Gastroesophageal sphincter (tissue), 4 donors: ENCODE data around the gene GFRA4. TPM values are rescaled to one million over a fixed set of nuclear protein-coding genes. Genes with fewer than 3 reads are reported as not detected.

Experiments
- ATAC-seq: fragments of 150-250 bp; one replicate; pipeline ENCODE4 v1.9.1; 2016; ENCODE audit warnings: mild to moderate bottlenecking, moderate library complexity
- H3K27ac ChIP-seq, 4 donors: fragments of 200-600 bp; sonication (generic) in 3 of 4; 1 replicate in 3 of 4; 2 replicates in 1 of 4; pipeline ENCODE4 v1.5.1; 2016 to 2019
- H3K27me3 ChIP-seq: fragments of 200-600 bp; sonication (generic); one replicate; pipeline ENCODE4 v1.5.1; 2019
- H3K36me3 ChIP-seq, 2 donors: fragments of 200-600 bp; sonication (generic); one replicate each; pipeline ENCODE4 v1.5.1; 2019; ENCODE audit warnings: control low read depth in 1 of 2
- H3K4me1 ChIP-seq, 3 donors: fragments of 200-600 bp; sonication (generic); 1 replicate in 2 of 3; 2 replicates in 1 of 3; pipeline ENCODE4 v1.5.1; 2016 to 2019; ENCODE audit warnings: control low read depth in 2 of 3
- H3K4me3 ChIP-seq, 2 donors: fragments of 200-600 bp; sonication (generic); one replicate each; pipeline ENCODE4 v1.5.1; 2019; ENCODE audit warnings: mild to moderate bottlenecking in 1 of 2, moderate library complexity in 1 of 2
- H3K9me3 ChIP-seq, 3 donors: fragments of 200-600 bp; sonication (generic); one replicate each; pipeline ENCODE4 v1.5.1; 2017 to 2019; ENCODE audit warnings: control low read depth in 2 of 3
- CTCF ChIP-seq, 4 experiments: fragments of 200-600 bp in 2 of 4; fragments of 450-650 bp in 2 of 4; sonication (generic) in 1 of 4; IDR thresholded peaks; one replicate each; pipeline ENCODE4 v1.5.1; 2017 to 2019; ENCODE audit warnings: antibody characterized with exemption in 4 of 4, mild to moderate bottlenecking in 2 of 4, moderate library complexity in 2 of 4
- EP300 ChIP-seq: sonication (generic); formaldehyde crosslinking; IDR thresholded peaks from one replicate; pipeline ENCODE4 v1.6.1; 2017; ENCODE audit warnings: antibody characterized with exemption, mild to moderate bottlenecking
- POLR2A ChIP-seq, 2 donors: fragments of 450-650 bp; IDR thresholded peaks; one replicate each; pipeline ENCODE4 v1.6.1; 2017; ENCODE audit warnings: antibody characterized with exemption in 2 of 2, mild to moderate bottlenecking in 2 of 2, moderate library complexity in 1 of 2
- POLR2AphosphoS5 ChIP-seq: sonication (generic); formaldehyde crosslinking; IDR thresholded peaks from one replicate; pipeline ENCODE4 v1.6.1; 2017; ENCODE audit warnings: antibody characterized with exemption
- WGBS, 2 donors: methylation state at CpG; one replicate each; pipeline ENCODE4 v1.1.5; 2018; ENCODE audit warnings: low coverage in 1 of 2; 5-methylcytosine and 5-hydroxymethylcytosine counted together
- total RNA-seq, 4 donors: library from RNA; depleted of rRNA; stranded (reverse); fragments of >200 nt; gene quantifications; one replicate each; pipeline ENCODE4 v1.1.0, GENCODE V29; 2016

The GFRA4 gene
- total RNA-seq, 4 donors from 2014 or later: not detected

GRCh38 chr20:3696200-3696599, 33.0 kb upstream of the GFRA4 start:
- Histone ChIP-seq H3K4me3 (no peak overlapping the region), H3K27me3 (no peaks in the 10 kb centered on the region), H3K4me1 (no peaks in the 10 kb centered on the region), H3K36me3 (no peaks in the 10 kb centered on the region), H3K27ac (no peak overlapping the region), H3K9me3 (peaks cover 0 to 6% (median 0%) of the 10 kb centered on the region in 3 donors)
- ATAC-seq: no peak
- TF ChIP-seq POLR2A (IDR thresholded peaks at IDR 0.05) (no peak), CTCF (IDR thresholded peaks at IDR 0.05) (peak in 1 of 4 experiments; percentile 17)
- WGBS, 2 donors: 100% methylated on average over 1 of the region's 1 CpG; no CpG with 5 or more reads in 1 of the 2 donors

DNA sequence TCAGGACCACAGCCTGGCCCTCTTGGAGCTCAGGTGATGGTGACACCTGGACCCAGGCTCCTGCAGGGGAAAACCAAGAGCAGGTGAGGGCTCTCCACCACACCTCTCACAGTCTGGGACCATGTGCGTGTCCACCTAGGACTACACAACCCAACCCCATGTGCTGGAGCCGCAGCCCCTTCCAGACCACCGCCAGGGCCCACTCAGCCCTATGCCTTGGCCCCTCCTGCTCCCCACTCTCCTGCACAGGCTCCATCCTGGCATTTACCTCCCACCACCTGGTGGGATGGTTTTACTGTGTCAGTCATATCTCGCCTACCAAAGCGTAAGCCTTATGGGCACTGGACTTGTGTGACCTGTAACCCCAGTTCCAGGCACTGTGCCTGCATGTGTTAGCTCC, 31.7 kb upstream of the GFRA4 start:
- 90 to 100% methylated on average over 2 to 3 of the region's 5 CpGs for WGBS, 2 donors
- no peak for ATAC-seq
- no peaks in the 10 kb centered on the region for H3K36me3 ChIP-seq
- H3K9me3 ChIP-seq: peaks cover 0 to 6% (median 0%) of the 10 kb centered on the region in 3 donors
- no peak for TF ChIP-seq POLR2A (IDR thresholded peaks at IDR 0.05)
- no peak for TF ChIP-seq POLR2AphosphoS5
- TF ChIP-seq EP300: no peak
- no peak for TF ChIP-seq CTCF (IDR thresholded peaks at IDR 0.05)
- H3K27me3 ChIP-seq: no peaks in the 10 kb centered on the region
- no peak overlapping the region for H3K27ac ChIP-seq
- no peak overlapping the region for H3K4me3 ChIP-seq
- H3K4me1 ChIP-seq: no peaks in the 10 kb centered on the region

DNA sequence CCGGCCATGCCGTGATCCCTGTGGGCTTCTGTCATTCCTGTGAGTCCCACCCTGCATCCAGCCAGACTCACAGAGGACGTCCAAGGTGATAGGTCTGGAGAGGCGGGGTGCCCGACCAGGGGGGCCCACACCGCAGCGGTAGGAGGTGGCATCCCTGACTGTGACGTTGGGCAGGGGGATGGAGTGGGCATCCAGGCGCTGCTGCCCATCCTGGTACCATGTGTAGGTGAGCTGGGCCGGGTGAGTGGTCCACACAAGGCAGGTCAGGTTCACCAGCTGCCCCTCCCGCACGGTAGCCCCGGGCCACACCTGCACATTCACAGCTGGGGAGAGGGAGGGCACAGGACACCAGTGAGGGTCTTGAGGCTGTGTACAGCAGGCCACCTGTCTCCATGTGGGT, 30.2 kb upstream of the GFRA4 start:
- Histone ChIP-seq H3K9me3 (peaks cover 0 to 6% (median 0%) of the 10 kb centered on the region in 3 donors), H3K36me3 (no peaks in the 10 kb centered on the region), H3K27ac (no peak overlapping the region), H3K27me3 (no peaks in the 10 kb centered on the region), H3K4me3 (no peak overlapping the region), H3K4me1 (no peaks in the 10 kb centered on the region)
- no peak for ATAC-seq
- WGBS, 2 donors: no CpG with 5 or more reads among the region's 13 CpGs
- TF ChIP-seq EP300: no peak
- no peak for TF ChIP-seq POLR2A (IDR thresholded peaks at IDR 0.05)
- no peak for TF ChIP-seq POLR2AphosphoS5
- TF ChIP-seq CTCF (IDR thresholded peaks at IDR 0.05): no peak

DNA sequence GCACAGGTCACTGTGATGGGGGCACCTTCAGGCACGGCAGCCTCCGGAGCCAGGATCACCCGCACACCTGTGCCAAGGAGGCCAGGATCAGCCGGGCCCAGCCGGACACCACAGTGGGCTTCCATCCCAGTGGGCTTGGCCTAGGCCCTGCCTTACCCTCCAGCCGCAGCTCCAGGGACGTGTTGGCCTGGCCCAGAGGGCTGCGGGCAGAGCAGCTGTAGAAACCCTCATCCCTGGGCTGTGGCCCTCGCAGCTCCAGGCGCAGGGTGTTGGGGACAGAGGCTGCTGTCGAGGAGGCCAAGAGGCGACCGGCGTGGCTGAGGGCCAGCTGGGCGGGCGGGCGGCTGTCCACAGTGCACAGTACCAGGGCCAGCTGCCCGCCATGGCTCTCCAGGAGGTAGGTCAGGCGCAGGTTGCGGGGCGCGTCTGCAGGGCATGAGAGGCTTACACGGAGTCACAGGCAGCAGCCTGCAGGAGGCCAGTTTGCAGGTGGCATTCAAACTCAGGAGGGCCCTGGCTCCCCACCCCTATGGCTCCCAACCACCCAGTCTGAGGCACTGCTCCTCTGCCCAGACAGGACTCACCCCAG, 29.6 kb upstream of the GFRA4 start:
- Histone ChIP-seq H3K4me3 (no peak overlapping the region), H3K36me3 (no peaks in the 10 kb centered on the region), H3K4me1 (peaks cover 0 to 4% (median 0%) of the 10 kb centered on the region in 3 donors), H3K27ac (no peak overlapping the region), H3K27me3 (no peaks in the 10 kb centered on the region), H3K9me3 (peaks cover 0 to 6% (median 0%) of the 10 kb centered on the region in 3 donors)
- no CpG with 5 or more reads among the region's 23 CpGs for WGBS, 2 donors
- ATAC-seq: no peak
- TF ChIP-seq EP300: no peak
- no peak for TF ChIP-seq POLR2A (IDR thresholded peaks at IDR 0.05)
- TF ChIP-seq CTCF (IDR thresholded peaks at IDR 0.05): no peak
- TF ChIP-seq POLR2AphosphoS5: no peak

DNA sequence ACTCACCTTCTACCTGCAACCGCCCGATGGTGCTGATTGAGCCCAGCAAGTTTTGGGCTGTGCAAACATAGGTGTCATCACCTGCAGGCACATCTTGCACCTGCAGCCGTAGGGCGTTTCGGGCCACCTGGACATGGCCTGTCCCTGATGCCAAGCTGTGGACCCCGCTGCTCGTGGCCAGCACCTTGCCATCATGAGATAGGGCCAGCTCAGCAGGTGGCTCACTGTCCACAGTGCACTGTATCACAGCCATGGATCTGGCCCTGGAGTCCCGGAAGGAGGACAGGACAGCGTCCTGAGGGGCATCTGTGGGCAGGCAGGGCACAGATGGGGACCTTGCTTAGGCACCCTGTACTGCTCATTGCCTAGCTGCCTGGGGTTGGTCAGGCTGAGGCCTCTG, 28.7 kb upstream of the GFRA4 start:
- Histone ChIP-seq H3K9me3 (peaks cover 0 to 6% (median 0%) of the 10 kb centered on the region in 3 donors), H3K4me1 (peaks cover 0 to 13% (median 6%) of the 10 kb centered on the region in 3 donors), H3K27ac (no peak overlapping the region), H3K36me3 (no peaks in the 10 kb centered on the region), H3K4me3 (no peak overlapping the region), H3K27me3 (no peaks in the 10 kb centered on the region)
- no CpG with 5 or more reads among the region's 9 CpGs for WGBS, 2 donors
- ATAC-seq: no peak
- no peak for TF ChIP-seq EP300
- no peak for TF ChIP-seq POLR2AphosphoS5
- no peak for TF ChIP-seq CTCF (IDR thresholded peaks at IDR 0.05)
- no peak for TF ChIP-seq POLR2A (IDR thresholded peaks at IDR 0.05)
